Central memory CD8-positive, alpha-beta T cell (primary cell): ENCODE results near the gene ERRFI1.
"Not testable (repeated sequence)": the region's sequence is repeated elsewhere in the genome, so short reads cannot be mapped to it uniquely, and the experiment has no call there.

ENCODE experiments used
- ATAC-seq: fragments of 150-1000 bp; cut with Tn5 transposase; replicated peaks from 2 replicates; pipeline ENCODE4 v1.10.0; 2022; ENCODE audit warnings: mild to moderate bottlenecking, moderate FRiP score, moderate number of reproducible peaks; ENCODE audit not compliant: poor library complexity, severe bottlenecking; ENCODE audit errors: extremely low read depth
- DNase-seq, 2 donors: peaks; one replicate each; pipeline ENCODE4 v3.0.0; 2021; ENCODE audit warnings: low spot score in 2 of 2
- H3K27ac Mint-ChIP-seq: one replicate; pipeline ENCODE4 v1.8.0; 2022; ENCODE audit warnings: low read depth, mild to moderate bottlenecking, moderate library complexity, mixed read lengths
- H3K27me3 Mint-ChIP-seq: one replicate; pipeline ENCODE4 v1.8.0; 2022; ENCODE audit warnings: mixed read lengths
- H3K36me3 Mint-ChIP-seq: one replicate; pipeline ENCODE4 v1.8.0; 2022; ENCODE audit warnings: mild to moderate bottlenecking, moderate library complexity, mixed read lengths; ENCODE audit not compliant: insufficient read depth
- H3K4me1 Mint-ChIP-seq: one replicate; pipeline ENCODE4 v1.8.0; 2022; ENCODE audit warnings: mixed read lengths
- H3K4me3 Mint-ChIP-seq: one replicate; pipeline ENCODE4 v1.8.0; 2022; ENCODE audit warnings: mild to moderate bottlenecking, moderate library complexity, mixed read lengths
- H3K9me3 Mint-ChIP-seq: one replicate; pipeline ENCODE4 v1.8.0; 2022; ENCODE audit warnings: mixed read lengths

The ERRFI1 gene

GRCh38 chr1:8026153-8026975, at the start of gene ERRFI1:
ERRFI1 (minus strand) TSS chr1:8026309; CDS start chr1:8015619, 10,690 bp downstream.
- ATAC-seq (peak; percentile 96), DNase-seq (peak; percentile 75 to 78)
- peak within 1 kb of the TSS; percentile 85 for H3K4me3 Mint-ChIP-seq
- peaks cover 14% of the 10 kb centered on the region for H3K4me1 Mint-ChIP-seq
- peaks cover 10% of the 10 kb centered on the region for H3K36me3 Mint-ChIP-seq
- peak within 1 kb of the TSS; percentile 78 for H3K27ac Mint-ChIP-seq
- H3K9me3 Mint-ChIP-seq, result no peaks in the 10 kb centered on the region
- peaks cover 9% of the 10 kb centered on the region for H3K27me3 Mint-ChIP-seq

- ATAC-seq, result no peak
- H3K9me3 Mint-ChIP-seq, result no peaks in the 10 kb centered on the region
- peaks cover 32% of the 10 kb centered on the region for H3K27me3 Mint-ChIP-seq
- no peak overlapping the region for H3K4me3 Mint-ChIP-seq
- H3K4me1 Mint-ChIP-seq, result no peaks in the 10 kb centered on the region
- no peak for DNase-seq
- no peaks in the 10 kb centered on the region for H3K36me3 Mint-ChIP-seq
- H3K27ac Mint-ChIP-seq, result no peak overlapping the region
Observed at GRCh38 chr1:8075511-8076051, 49.5 kb upstream of the ERRFI1 start.

- ATAC-seq (no peak), DNase-seq (no peak)
- Mint-ChIP-seq H3K36me3 (no peaks in the 10 kb centered on the region), H3K4me1 (no peaks in the 10 kb centered on the region), H3K4me3 (no peak overlapping the region), H3K9me3 (no peaks in the 10 kb centered on the region), H3K27me3 (peaks cover 23% of the 10 kb centered on the region), H3K27ac (no peak overlapping the region)
Observed at GRCh38 chr1:8073112-8073855, 47.2 kb upstream of the ERRFI1 start.

GRCh38 chr1:8070381-8070811, 44.3 kb upstream of the ERRFI1 start:
- Mint-ChIP-seq H3K9me3 (no peaks in the 10 kb centered on the region), H3K27me3 (peaks cover 17% of the 10 kb centered on the region), H3K4me1 (no peaks in the 10 kb centered on the region), H3K36me3 (no peaks in the 10 kb centered on the region), H3K4me3 (no peak overlapping the region), H3K27ac (no peak overlapping the region)
- DNase-seq (no peak), ATAC-seq (no peak)

GRCh38 chr1:8069614-8070320, 43.7 kb upstream of the ERRFI1 start:
- ATAC-seq, H3K36me3 Mint-ChIP-seq, H3K4me1 Mint-ChIP-seq, H3K4me3 Mint-ChIP-seq, H3K27ac Mint-ChIP-seq, DNase-seq, H3K9me3 Mint-ChIP-seq: not testable (repeated sequence)
- peaks cover 14% of the 10 kb centered on the region for H3K27me3 Mint-ChIP-seq

GRCh38 chr1:8065369-8065768, 39.3 kb upstream of the ERRFI1 start:
- Mint-ChIP-seq H3K4me1 (no peaks in the 10 kb centered on the region), H3K9me3 (no peaks in the 10 kb centered on the region), H3K36me3 (no peaks in the 10 kb centered on the region), H3K4me3 (no peak overlapping the region), H3K27me3 (no peaks in the 10 kb centered on the region), H3K27ac (no peak overlapping the region)
- no peak for DNase-seq
- ATAC-seq, result no peak

GRCh38 chr1:8063298-8064036, 37.4 kb upstream of the ERRFI1 start:
- Mint-ChIP-seq H3K4me1 (no peaks in the 10 kb centered on the region), H3K27me3 (no peaks in the 10 kb centered on the region), H3K27ac (no peak overlapping the region), H3K9me3 (no peaks in the 10 kb centered on the region), H3K36me3 (no peaks in the 10 kb centered on the region), H3K4me3 (no peak overlapping the region)
- ATAC-seq (no peak), DNase-seq (no peak)

GRCh38 chr1:8062861-8063260, 36.8 kb upstream of the ERRFI1 start:
- H3K9me3 Mint-ChIP-seq, result no peaks in the 10 kb centered on the region

GRCh38 chr1:8061673-8062386, 35.7 kb upstream of the ERRFI1 start:
- Mint-ChIP-seq H3K27me3 (peaks cover 6% of the 10 kb centered on the region), H3K4me3 (no peak overlapping the region), H3K9me3 (no peaks in the 10 kb centered on the region), H3K27ac (no peak overlapping the region), H3K36me3 (no peaks in the 10 kb centered on the region), H3K4me1 (no peaks in the 10 kb centered on the region)
- ATAC-seq (no peak), DNase-seq (no peak)

More at GRCh38 chr1:8062861-8063260, 36.8 kb upstream of the ERRFI1 start:
- no peaks in the 10 kb centered on the region for H3K27me3 Mint-ChIP-seq
- H3K36me3 Mint-ChIP-seq, result no peaks in the 10 kb centered on the region
- H3K4me3 Mint-ChIP-seq, result no peak overlapping the region
- ATAC-seq, result no peak
- no peak overlapping the region for H3K27ac Mint-ChIP-seq
- no peaks in the 10 kb centered on the region for H3K4me1 Mint-ChIP-seq
- no peak for DNase-seq

- no peak overlapping the region for H3K4me3 Mint-ChIP-seq
- H3K27me3 Mint-ChIP-seq, result peaks cover 6% of the 10 kb centered on the region
- H3K36me3 Mint-ChIP-seq, result no peaks in the 10 kb centered on the region
- ATAC-seq (no peak), DNase-seq (no peak)
- no peak overlapping the region for H3K27ac Mint-ChIP-seq
- H3K9me3 Mint-ChIP-seq, result no peaks in the 10 kb centered on the region
- H3K4me1 Mint-ChIP-seq, result no peaks in the 10 kb centered on the region
Observed at GRCh38 chr1:8061210-8061609, 35.1 kb upstream of the ERRFI1 start.

- Mint-ChIP-seq H3K36me3 (no peaks in the 10 kb centered on the region), H3K4me1 (no peaks in the 10 kb centered on the region), H3K9me3 (no peaks in the 10 kb centered on the region), H3K27me3 (peaks cover 7% of the 10 kb centered on the region), H3K4me3 (no peak overlapping the region), H3K27ac (no peak overlapping the region)
- DNase-seq, result no peak
- ATAC-seq, result no peak
Observed at GRCh38 chr1:8059161-8059622, 33.1 kb upstream of the ERRFI1 start.
